NK-92 (cell line): ENCODE results near the gene RNF8.
"Not testable (repeated sequence)": the region's sequence is repeated elsewhere in the genome, so short reads cannot be mapped to it uniquely, and the experiment has no call there.

Experiments
- DNase-seq: peaks from one replicate; lab custom pipeline; 2025; ENCODE audit not compliant: unreplicated experiment; lab: John Stamatoyannopoulos, UW

RNF8 gene

DNA sequence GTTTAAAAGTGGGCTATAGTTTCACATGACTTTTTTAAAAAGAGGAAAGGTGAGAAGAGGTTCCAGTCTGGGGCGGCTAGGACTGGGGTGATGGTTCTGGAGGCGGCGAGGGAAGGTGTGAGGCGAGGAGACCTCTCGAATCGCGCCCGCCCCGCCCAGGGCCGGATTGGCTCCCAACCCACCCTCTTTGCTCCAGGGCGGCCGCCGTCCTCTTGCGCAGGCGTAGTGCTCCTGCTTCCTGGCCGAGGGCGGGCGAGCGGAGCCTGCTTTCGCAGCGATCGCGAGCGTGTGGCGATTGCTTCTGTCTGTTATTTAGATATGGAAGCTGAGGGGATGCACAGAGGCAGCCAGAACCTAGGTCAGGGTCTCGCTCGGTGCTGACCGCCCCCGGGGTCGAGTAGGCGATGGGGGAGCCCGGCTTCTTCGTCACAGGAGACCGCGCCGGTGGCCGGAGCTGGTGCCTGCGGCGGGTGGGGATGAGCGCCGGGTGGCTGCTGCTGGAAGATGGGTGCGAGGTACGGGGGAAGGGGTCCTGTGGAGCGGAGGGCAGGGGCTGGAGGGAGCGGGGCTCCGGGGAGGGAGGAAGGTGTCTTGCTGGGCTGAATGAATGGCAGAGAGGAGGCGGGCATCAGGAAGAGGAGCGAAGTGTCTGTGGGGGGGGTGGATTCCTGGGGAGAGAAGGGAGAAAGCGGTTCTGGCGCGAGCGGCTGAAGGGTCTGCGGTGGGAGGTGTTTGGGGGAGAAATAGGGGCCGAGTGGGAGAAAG is at the start of gene RNF8:
Gene RNF8, plus strand, starts transcription at position 223 of the 765 bp plus-strand sequence. Its CDS starts 182 bp downstream, at position 405.
- no peak for DNase-seq

DNA sequence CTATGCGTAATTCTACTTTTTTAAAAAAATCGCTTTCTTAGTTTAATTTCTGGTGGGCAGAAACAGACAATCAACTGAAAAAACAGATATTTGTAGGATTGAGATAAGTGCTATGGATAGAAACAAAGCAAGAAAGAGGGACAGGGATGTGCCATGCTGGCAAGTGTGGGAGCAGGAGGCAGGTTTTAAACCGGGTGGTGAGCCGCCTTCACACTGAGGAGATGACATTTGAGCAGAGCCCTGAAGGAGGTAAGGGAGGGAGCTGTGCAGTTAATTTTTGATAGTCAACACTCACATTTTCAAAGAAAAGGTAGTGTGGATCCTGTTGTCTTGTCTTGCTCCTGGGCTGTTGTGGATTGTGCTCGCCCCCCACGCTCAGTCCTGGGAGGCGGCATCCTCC is 49.0 kb upstream of the RNF8 start:
- no peak for DNase-seq

DNA sequence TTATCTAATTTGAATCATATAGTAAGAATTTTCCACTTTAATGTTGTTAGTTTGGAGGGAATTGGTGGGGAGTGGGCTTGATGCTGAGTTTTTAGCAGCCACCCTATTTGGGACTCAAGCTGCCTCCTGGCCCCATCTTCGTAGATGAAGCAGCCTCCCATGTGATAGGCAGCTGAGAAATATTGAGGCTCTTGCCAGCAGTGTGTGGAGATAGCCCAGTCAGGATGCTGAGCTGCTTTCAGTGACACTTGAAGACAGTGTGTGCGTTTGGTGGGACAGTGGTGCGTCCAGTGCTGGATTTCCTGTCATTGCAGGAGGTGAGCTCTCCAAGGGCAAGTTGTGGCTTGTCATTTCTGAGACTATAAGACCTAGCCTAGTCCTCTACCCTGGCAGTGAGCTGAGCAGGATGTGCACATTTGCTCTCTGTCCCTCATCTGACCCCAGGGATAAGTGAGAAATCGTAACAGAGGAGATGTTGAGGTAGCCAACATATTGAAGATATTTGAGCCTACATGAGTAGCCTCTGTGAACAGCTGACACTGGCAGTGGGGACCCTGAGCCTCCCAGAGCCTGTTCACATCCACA is 47.9 kb upstream of the RNF8 start:
- DNase-seq, result no peak

- no peak for DNase-seq
These were observed 47.1 kb upstream of the RNF8 start for GRCh38 chr6:37306624-37307222.

- DNase-seq, result not testable (repeated sequence)
These were observed 46.3 kb upstream of the RNF8 start for GRCh38 chr6:37307484-37307883.

GRCh38 chr6:37308069-37308815 is 45.5 kb upstream of the RNF8 start:
- no peak for DNase-seq

DNA sequence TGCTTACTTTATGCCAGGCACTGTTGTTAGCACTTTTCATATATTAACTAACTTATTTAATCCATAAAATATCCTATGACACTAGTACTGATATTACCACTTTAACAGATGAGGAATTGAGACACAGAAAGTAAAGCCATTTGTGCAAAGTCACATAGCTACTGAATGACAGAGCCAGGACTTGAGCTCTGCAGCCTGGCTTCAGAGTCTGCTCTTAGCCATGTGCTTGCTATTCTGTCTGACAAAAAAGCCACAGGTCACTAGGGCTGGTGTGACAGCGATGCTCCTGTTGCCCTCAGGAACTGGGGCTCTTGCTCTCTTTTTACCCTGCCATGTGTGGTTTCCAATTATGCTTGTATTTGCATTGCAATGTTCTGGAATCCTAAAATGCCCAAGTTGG is 44.7 kb upstream of the RNF8 start:
- no peak for DNase-seq

DNA sequence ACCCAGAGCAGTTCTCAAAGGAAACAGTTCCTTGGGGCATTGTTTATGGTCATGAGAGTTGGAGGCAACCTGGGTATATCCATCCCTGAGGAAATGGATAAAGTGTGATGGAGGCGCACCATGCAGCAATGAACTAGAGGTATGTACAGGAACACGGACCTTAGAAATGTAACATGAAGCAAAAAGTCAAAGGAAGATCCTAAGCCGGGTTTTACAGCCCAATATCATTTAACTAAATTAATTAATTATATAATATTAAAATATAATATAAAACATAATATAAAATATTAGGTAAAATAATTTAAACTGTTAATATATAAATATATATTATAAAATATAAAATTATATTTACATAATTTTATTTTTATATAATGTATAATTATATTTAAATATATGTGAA is 44.1 kb upstream of the RNF8 start:
- DNase-seq, result no peak

GRCh38 chr6:37310966-37311365 is 42.8 kb upstream of the RNF8 start:
- DNase-seq, result no peak

DNA sequence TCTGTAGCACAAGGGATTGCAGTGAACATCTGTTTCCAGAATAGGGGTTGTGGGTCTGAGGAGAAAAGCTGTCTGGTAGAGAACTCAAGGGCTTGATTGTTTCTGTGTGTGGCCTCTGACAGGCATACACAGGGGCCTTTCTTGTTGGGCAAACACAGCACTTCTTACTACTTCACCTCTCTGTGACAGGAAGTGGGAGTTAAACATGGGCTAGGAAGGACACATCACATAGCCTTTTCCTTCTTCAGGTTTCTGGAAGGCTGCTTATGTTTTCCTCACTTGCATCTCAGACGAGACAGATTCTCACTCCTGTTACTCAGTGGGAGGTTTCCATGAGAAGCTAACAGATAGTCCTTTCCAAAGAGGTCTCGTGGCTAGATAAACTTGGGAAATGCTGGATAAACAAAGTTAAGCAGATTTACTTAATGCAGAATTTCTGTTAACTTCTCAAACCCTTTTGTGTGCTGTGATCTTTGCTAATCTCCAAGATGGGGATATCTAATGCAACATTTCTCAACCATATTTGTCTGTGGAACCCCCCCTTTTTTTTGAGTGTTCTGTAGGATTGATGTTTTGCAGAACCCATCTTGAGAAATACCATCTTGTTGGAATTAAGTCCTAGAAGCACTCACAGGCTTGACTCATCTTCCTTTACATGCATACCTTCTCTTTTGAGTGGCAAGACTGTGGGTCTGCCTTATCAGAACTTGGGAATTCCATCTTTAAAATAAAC is 41.9 kb upstream of the RNF8 start:
- no peak for DNase-seq

- DNase-seq, result no peak
These were observed 39.9 kb upstream of the RNF8 start for GRCh38 chr6:37313723-37314486.

- DNase-seq, result no peak
These were observed 39.2 kb upstream of the RNF8 start for GRCh38 chr6:37314487-37315156.

GRCh38 chr6:37315157-37315515 is 38.6 kb upstream of the RNF8 start:
- no peak for DNase-seq

DNA sequence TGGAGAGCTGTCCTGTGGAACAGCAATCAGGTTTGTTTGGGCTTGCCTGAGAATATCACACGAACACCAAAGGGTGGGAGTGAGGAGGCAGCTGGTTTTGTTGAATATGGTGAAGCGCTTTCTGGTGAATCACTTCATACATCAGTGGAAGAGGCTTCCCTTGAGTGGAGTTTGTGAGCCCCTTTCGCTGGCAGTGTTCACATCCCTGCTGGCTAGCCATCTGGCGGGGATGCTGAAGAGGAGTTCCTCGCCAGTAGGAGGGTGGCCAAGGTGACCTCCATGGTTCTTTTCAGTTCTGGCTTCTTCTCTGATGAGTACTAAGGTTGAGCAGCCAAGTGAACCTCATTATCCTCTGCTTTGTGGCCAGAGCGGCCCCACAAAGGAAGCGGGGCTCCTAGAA is 37.7 kb upstream of the RNF8 start:
- no peak for DNase-seq

DNA sequence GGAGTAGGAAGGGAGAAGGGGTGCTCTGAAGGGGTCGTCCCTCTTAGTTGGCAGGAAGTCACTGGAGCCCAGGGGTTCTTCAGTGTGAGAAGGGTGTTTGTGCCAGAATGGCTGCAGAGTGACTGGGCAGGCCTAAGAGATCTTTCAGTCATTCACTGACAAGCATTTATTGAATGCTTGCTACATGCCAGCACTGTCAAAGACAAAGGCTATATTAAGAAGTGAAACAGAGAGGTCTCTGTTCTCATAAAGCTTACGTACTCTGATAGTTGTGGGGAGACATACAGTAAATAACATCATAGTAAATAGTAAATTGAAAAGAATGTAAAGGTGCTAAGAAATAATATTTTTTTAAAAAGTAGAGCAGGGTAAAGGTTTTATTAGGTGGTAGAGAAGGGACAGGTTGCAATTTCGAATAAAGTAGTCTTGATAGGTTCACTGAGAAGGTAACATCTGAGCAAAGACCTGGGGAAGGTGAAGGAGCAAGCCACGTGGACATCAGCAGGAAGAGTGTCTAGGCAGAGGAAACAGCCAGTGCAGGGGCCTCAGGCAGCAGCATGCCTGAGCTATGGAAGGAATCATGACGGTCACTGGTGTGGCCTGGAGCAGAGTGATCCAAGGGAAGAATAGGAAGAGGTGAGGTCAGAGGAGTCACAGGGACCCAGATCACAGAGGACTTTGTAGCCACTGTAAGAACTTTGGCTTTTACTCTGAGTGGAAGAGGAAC is 36.3 kb upstream of the RNF8 start:
- DNase-seq, result no peak

DNA sequence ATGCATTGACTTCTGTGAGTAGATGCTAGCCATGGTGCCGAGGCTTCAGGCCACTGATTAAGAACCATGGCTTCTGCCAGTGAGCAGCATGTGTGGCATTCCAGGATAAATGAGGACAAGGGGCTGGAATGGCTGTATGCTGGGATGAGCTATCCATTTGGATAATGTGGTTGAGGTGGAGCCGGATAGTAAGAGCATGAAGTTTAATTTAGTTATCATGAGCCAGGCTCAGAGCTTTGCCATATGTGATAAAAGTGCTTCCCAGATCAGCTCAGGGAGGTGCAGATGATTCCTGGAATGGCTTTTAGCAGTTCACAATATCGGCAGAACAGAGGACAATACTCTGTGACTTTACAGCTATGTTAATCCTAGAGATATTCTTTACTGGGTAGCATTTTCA is 34.6 kb upstream of the RNF8 start:
- DNase-seq, result no peak

GRCh38 chr6:37319856-37320480 is 33.8 kb upstream of the RNF8 start:
- DNase-seq, result no peak

- DNase-seq, result no peak
These were observed 33.1 kb upstream of the RNF8 start for GRCh38 chr6:37320646-37321045.

- no peak for DNase-seq
These were observed 32.7 kb upstream of the RNF8 start for GRCh38 chr6:37321101-37321500.
